HEK293 (cell line): ENCODE results near the gene GFOD1.

ENCODE experiments used
- ATF2 ChIP-seq: fragments of 450-650 bp; formaldehyde crosslinking; IDR thresholded peaks from 2 replicates; pipeline ENCODE4 v1.5.1; 2016; ENCODE audit warnings: missing biosample characterization, missing genetic modification characterization, low read depth
- CTCF ChIP-seq: fragments of 450-650 bp; formaldehyde crosslinking; IDR thresholded peaks from 2 replicates; pipeline ENCODE4 v1.5.1; 2016; ENCODE audit warnings: missing biosample characterization, missing genetic modification characterization
- PRDM10 ChIP-seq: fragments of 450-650 bp; formaldehyde crosslinking; IDR thresholded peaks from 2 replicates; pipeline ENCODE4 v1.5.1; 2016; ENCODE audit warnings: missing biosample characterization, missing genetic modification characterization
- REST ChIP-seq: fragments of 450-650 bp; formaldehyde crosslinking; IDR thresholded peaks from 2 replicates; pipeline ENCODE4 v1.5.1; 2016; ENCODE audit warnings: missing biosample characterization, missing genetic modification characterization
- SP7 ChIP-seq: fragments of 450-650 bp; formaldehyde crosslinking; IDR thresholded peaks from 2 replicates; pipeline ENCODE4 v1.5.1; 2016; ENCODE audit warnings: missing biosample characterization, missing genetic modification characterization
- YY1 ChIP-seq: fragments of 450-650 bp; formaldehyde crosslinking; IDR thresholded peaks from 2 replicates; pipeline ENCODE4 v1.5.1; 2018; ENCODE audit warnings: missing biosample characterization, missing genetic modification characterization
- ZBTB17 ChIP-seq: fragments of 450-650 bp; formaldehyde crosslinking; IDR thresholded peaks from 2 replicates; pipeline ENCODE4 v1.5.1; 2016; ENCODE audit warnings: missing biosample characterization, missing genetic modification characterization
- ZBTB20 ChIP-seq: fragments of 450-650 bp; formaldehyde crosslinking; IDR thresholded peaks from 2 replicates; pipeline ENCODE4 v1.5.1; 2016; ENCODE audit warnings: missing biosample characterization, missing genetic modification characterization
- ZNF239 ChIP-seq: fragments of 450-650 bp; formaldehyde crosslinking; IDR thresholded peaks from 2 replicates; pipeline ENCODE4 v1.5.1; 2016; ENCODE audit warnings: missing biosample characterization, missing genetic modification characterization
- ZNF266 ChIP-seq: fragments of 450-650 bp; formaldehyde crosslinking; IDR thresholded peaks from 2 replicates; pipeline ENCODE4 v1.5.1; 2016; ENCODE audit warnings: missing biosample characterization, missing genetic modification characterization, low read depth
- ZNF280D ChIP-seq: fragments of 450-650 bp; formaldehyde crosslinking; IDR thresholded peaks from 2 replicates; pipeline ENCODE4 v1.5.1; 2016; ENCODE audit warnings: missing biosample characterization, missing genetic modification characterization
- ZNF362 ChIP-seq: fragments of 450-650 bp; formaldehyde crosslinking; IDR thresholded peaks from 2 replicates; pipeline ENCODE4 v1.5.1; 2016; ENCODE audit warnings: missing biosample characterization, missing genetic modification characterization
- ZNF645 ChIP-seq: fragments of 450-650 bp; formaldehyde crosslinking; IDR thresholded peaks from 2 replicates; pipeline ENCODE4; 2016; ENCODE audit warnings: missing biosample characterization, missing genetic modification characterization

GRCh38 chr6:13362412-13362811, 125.0 kb downstream of the GFOD1 start:
- TF ChIP-seq CTCF (tag by site-specific recombination) (no peak), PRDM10 (tag by site-specific recombination) (no peak), ZNF280D (no peak), ZBTB20 (no peak), ZNF645 (tag by site-specific recombination) (no peak), ZNF362 (no peak), ATF2 (tag by site-specific recombination) (no peak), YY1 (tag by site-specific recombination) (no peak), SP7 (tag by site-specific recombination) (no peak), ZNF239 (tag by site-specific recombination) (no peak), ZNF266 (tag by site-specific recombination) (no peak), REST (tag by site-specific recombination) (no peak), ZBTB17 (tag by site-specific recombination) (no peak)
